ENCODE data around the gene CPPED1.

The CPPED1 gene

DNA sequence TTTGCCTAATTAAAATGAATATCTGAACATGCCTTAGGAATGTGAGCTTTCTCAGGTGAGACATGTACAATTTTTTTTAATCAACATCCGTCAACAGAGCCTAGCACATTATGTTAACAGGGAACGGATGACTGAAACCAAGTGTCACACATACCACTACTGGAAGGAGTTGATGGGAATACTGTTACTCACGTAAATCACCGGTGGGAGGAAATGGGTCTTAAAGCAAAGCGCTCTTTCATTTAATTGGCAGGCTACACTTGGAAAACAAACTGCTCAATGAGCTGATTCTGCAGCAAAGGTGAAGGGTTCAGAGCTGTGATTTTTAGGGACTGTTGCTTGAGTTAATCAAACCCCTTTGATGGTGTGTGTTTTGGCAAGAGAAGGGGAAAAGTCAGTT lies 4.8 kb downstream of the CPPED1 start:
- Mint-ChIP-seq H3K4me1 (peaks cover 17% of the 10 kb centered on the region), H3K4me3 (peak overlapping the region in 1 of 3 experiments; percentile 23), H3K36me3 (ENCODE audit: low read depth) (no peaks in the 10 kb centered on the region), H3K27ac (peak overlapping the region in 2 of 3 experiments; percentile 44 to 59), H3K9me3 (no peaks in the 10 kb centered on the region), H3K27me3 (ENCODE audit: low read depth) (peaks cover 3% of the 10 kb centered on the region)
- TF ChIP-seq, protein P1, sequence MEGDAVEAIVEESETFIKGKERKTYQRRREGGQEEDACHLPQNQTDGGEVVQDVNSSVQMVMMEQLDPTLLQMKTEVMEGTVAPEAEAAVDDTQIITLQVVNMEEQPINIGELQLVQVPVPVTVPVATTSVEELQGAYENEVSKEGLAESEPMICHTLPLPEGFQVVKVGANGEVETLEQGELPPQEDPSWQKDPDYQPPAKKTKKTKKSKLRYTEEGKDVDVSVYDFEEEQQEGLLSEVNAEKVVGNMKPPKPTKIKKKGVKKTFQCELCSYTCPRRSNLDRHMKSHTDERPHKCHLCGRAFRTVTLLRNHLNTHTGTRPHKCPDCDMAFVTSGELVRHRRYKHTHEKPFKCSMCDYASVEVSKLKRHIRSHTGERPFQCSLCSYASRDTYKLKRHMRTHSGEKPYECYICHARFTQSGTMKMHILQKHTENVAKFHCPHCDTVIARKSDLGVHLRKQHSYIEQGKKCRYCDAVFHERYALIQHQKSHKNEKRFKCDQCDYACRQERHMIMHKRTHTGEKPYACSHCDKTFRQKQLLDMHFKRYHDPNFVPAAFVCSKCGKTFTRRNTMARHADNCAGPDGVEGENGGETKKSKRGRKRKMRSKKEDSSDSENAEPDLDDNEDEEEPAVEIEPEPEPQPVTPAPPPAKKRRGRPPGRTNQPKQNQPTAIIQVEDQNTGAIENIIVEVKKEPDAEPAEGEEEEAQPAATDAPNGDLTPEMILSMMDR (IDR thresholded peaks at IDR 0.05; ENCODE audit: unreplicated experiment in 3 of 3): no peak

GRCh38 chr16:12798171-12798570 lies 5.5 kb downstream of the CPPED1 start:
- Mint-ChIP-seq H3K4me3 (no peak overlapping the region), H3K36me3 (ENCODE audit: low read depth) (peaks cover under 1% of the 10 kb centered on the region), H3K27me3 (ENCODE audit: low read depth) (peaks cover 3% of the 10 kb centered on the region), H3K27ac (no peak overlapping the region), H3K9me3 (no peaks in the 10 kb centered on the region), H3K4me1 (peaks cover 14% of the 10 kb centered on the region)
- TF ChIP-seq, protein P1 (IDR thresholded peaks at IDR 0.05; ENCODE audit: unreplicated experiment in 3 of 3): no peak

- Mint-ChIP-seq H3K27ac (no peak overlapping the region), H3K4me1 (peaks cover under 1% of the 10 kb centered on the region), H3K9me3 (no peaks in the 10 kb centered on the region), H3K27me3 (ENCODE audit: low read depth) (no peaks in the 10 kb centered on the region), H3K4me3 (no peak overlapping the region), H3K36me3 (ENCODE audit: low read depth) (peaks cover 8% of the 10 kb centered on the region)
- TF ChIP-seq, protein P1 (IDR thresholded peaks at IDR 0.05; ENCODE audit: unreplicated experiment in 3 of 3): no peak
Observed at GRCh38 chr16:12796498-12796897, 7.2 kb downstream of the CPPED1 start.

DNA sequence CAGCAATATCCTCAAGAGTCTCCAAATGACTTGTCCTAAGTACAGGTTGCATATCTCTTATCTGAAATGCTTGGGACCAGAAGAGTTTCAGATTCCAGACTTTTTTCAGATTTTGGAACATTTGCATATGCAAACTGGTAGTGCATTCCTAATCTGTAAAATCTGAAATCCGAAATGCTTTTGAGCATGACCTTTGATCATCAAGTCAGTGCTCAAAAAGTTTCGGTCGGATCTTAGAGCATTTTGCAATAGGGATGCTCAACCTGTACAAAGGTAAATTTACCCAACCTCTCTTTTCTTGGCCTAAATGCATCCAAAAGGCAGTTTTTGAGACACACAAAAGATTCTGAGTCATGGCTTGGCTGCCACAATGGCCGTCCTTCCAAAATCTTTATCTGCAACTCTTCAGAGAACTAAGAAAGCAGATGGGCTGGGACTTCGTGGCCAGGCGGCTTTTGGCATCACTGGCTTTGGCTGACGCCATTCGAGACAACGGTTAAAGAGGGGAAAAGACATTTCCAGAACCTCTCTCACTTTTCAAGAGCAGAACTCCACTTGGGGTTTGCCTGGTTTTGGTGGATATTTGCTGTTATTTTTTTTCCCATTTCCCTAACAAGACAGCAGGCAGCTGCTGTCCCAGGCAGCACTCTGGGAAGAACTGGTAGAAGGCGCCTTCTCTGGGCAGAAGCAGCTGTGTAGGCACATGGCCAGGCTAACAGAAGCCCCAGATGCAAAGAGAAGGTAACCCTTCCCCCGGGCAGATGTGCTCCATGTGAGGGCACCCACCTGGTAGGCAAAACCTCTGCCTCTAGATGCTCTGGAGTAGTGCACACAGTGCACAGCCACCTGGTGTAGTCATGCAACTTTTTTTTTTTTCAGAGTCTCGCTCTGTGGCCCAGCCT lies 8.9 kb downstream of the CPPED1 start:
- Mint-ChIP-seq H3K27ac (no peak overlapping the region), H3K4me1 (no peaks in the 10 kb centered on the region), H3K27me3 (ENCODE audit: low read depth) (no peaks in the 10 kb centered on the region), H3K36me3 (ENCODE audit: low read depth) (peaks cover 8% of the 10 kb centered on the region), H3K4me3 (no peak overlapping the region), H3K9me3 (no peaks in the 10 kb centered on the region)
- TF ChIP-seq, protein P1 (IDR thresholded peaks at IDR 0.05; ENCODE audit: unreplicated experiment in 3 of 3): no peak

DNA sequence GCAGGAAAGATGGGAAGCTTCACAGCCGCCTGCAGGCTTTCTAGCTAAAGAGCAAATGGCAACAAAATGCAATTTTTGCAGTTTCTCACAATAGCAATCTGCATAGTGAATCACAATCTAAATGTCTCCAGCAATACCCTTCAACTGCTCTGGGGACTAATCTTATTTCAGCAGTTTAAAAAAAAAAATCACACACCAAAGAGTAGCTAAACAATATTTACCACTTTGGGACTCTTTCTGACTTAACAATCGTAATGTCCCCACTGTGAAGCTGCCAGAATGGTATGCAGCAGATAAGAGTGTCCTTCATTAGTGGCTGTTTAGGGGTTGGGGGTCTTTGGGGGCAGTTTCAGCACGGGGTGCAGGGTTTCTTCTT lies 9.8 kb downstream of the CPPED1 start:
- H3K27me3 Mint-ChIP-seq (ENCODE audit: low read depth): no peaks in the 10 kb centered on the region
- no peaks in the 10 kb centered on the region for H3K4me1 Mint-ChIP-seq
- H3K27ac Mint-ChIP-seq: no peak overlapping the region
- TF ChIP-seq, protein P1 (IDR thresholded peaks at IDR 0.05; ENCODE audit: unreplicated experiment in 3 of 3): no peak
- H3K9me3 Mint-ChIP-seq: no peaks in the 10 kb centered on the region
- H3K4me3 Mint-ChIP-seq: no peak overlapping the region
- H3K36me3 Mint-ChIP-seq (ENCODE audit: low read depth): peaks cover 8% of the 10 kb centered on the region
